Colonic mucosa (tissue), 4 donors: Measurements from ENCODE around the gene ZNF692. TPM values are rescaled to one million over a fixed set of nuclear protein-coding genes. Genes with fewer than 3 reads are reported as not detected.

Source experiments
- DNase-seq: peaks from one replicate; pipeline ENCODE4 v3.0.0-alpha.2; 2020
- H3K27ac ChIP-seq: fragments of 200-600 bp; one replicate; pipeline ENCODE4 v1.8.0; 2021
- H3K27me3 ChIP-seq: fragments of 200-600 bp; one replicate; pipeline ENCODE4 v1.8.0; 2021
- H3K36me3 ChIP-seq: fragments of 200-600 bp; one replicate; pipeline ENCODE4 v1.8.0; 2021
- H3K4me1 ChIP-seq: fragments of 200-600 bp; one replicate; pipeline ENCODE4 v1.8.0; 2021; ENCODE audit warnings: mild to moderate bottlenecking
- H3K4me3 ChIP-seq: fragments of 200-600 bp; one replicate; pipeline ENCODE4 v1.8.0; 2021
- H3K9ac ChIP-seq, 2 donors: one replicate each; pipeline ENCODE4 v1.7.0; 2013; ENCODE audit warnings: control low read depth in 2 of 2, low read depth in 2 of 2, low read length in 2 of 2
- H3K9me3 ChIP-seq: fragments of 200-600 bp; one replicate; pipeline ENCODE4 v1.8.0; 2021
- intact Hi-C: fragments of 100-400 bp; cut with DNase I; formaldehyde crosslinking; loops from one replicate; pipeline ENCODE4 v1.14.1; 2022
- total RNA-seq, 2 donors: library from RNA; stranded (reverse); fragmentation: NEBNext Ultra II Directional in 1 of 2; extraction: Animal tissue kit (Norgen Biotek cat#: 25700) in 1 of 2; gene quantifications; one replicate each; pipeline ENCODE4 v1.2.1, GENCODE V29; 2021
- TF ChIP-seq, protein P1 (sequence below): fragments of 200-600 bp; IDR thresholded peaks from one replicate; pipeline ENCODE4 v1.8.0; 2022; ENCODE audit warnings: antibody characterized with exemption, mild to moderate bottlenecking
- donor health status: healthy.
- donor health status: DM: no; HTN: no; CAD: no.
- donor health status: DM: no; HTN: no; CAD: no.

The ZNF692 gene
- total RNA-seq, 2 donors from 2014 or later: 20.9 to 46.9 TPM

DNA sequence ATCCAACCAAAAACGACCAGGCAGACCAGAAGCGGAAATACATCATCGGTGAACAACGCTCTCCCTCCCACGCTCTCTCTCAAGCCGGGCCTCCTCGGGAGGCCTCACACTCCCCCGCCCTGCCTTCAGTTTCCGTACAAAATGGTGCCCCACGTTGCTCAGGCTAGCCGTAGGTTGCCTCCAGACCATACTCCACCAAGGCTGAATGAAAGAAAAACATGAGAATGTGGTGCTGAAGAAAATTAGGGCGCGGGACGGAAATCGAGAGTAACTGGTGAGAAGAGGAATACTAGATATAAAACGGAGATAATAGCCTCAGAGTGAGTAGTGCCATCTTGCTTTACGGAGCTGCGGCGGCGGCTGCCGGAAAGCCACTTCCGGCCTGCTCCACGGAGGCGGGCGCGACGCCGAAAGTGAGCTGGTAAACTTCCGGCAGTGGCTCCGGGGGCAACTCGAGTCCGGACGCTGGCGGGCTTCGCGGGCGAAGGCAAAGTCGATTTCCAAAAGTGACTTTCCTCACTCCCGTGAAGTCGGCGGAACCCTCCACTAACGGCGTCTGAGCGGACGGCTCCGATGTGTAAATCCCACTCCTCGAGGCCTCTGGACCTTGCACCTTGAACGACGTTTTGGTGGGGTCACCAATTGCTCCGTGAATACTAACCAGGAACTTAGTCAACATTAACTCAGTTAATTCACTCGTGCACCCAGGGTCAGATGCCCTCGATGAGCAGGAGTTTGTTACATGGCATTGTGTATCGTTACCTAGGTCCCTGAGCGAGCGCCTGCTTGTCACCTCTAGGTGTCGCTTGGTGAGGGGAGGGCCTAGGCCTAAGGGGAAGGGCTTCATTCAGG, 32.8 kb downstream of the ZNF692 start, which contains the start of gene SH3BP5L:
Gene SH3BP5L, minus strand, starts transcription at position 7 of the 852 bp plus-strand sequence. CDS start 980 bp downstream, outside the sequence.
- no peaks in the 10 kb centered on the region for H3K36me3 ChIP-seq
- peak; percentile 93 for DNase-seq
- intact Hi-C loops: no loop called here
- TF ChIP-seq, protein P1, sequence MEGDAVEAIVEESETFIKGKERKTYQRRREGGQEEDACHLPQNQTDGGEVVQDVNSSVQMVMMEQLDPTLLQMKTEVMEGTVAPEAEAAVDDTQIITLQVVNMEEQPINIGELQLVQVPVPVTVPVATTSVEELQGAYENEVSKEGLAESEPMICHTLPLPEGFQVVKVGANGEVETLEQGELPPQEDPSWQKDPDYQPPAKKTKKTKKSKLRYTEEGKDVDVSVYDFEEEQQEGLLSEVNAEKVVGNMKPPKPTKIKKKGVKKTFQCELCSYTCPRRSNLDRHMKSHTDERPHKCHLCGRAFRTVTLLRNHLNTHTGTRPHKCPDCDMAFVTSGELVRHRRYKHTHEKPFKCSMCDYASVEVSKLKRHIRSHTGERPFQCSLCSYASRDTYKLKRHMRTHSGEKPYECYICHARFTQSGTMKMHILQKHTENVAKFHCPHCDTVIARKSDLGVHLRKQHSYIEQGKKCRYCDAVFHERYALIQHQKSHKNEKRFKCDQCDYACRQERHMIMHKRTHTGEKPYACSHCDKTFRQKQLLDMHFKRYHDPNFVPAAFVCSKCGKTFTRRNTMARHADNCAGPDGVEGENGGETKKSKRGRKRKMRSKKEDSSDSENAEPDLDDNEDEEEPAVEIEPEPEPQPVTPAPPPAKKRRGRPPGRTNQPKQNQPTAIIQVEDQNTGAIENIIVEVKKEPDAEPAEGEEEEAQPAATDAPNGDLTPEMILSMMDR: peak; percentile 52
- peak within 1 kb of the TSS; percentile 79 for H3K4me3 ChIP-seq
- peak within 1 kb of the TSS; percentile 98 for H3K27ac ChIP-seq
- H3K4me1 ChIP-seq: peaks cover 22% of the 10 kb centered on the region
- H3K27me3 ChIP-seq: no peaks in the 10 kb centered on the region
- H3K9ac ChIP-seq: peak within 1 kb of the TSS; percentile 84
- no peaks in the 10 kb centered on the region for H3K9me3 ChIP-seq

GRCh38 chr1:248825573-248825908, 33.3 kb downstream of the ZNF692 start:
- Histone ChIP-seq H3K4me1 (peaks cover 22% of the 10 kb centered on the region), H3K27ac (peak overlapping the region; percentile 98), H3K27me3 (no peaks in the 10 kb centered on the region), H3K4me3 (peak overlapping the region; percentile 79), H3K9ac (peak overlapping the region; percentile 84), H3K9me3 (no peaks in the 10 kb centered on the region), H3K36me3 (no peaks in the 10 kb centered on the region)
- TF ChIP-seq, protein P1: no peak
- intact Hi-C loops: no loop called here
- DNase-seq: no peak

DNA sequence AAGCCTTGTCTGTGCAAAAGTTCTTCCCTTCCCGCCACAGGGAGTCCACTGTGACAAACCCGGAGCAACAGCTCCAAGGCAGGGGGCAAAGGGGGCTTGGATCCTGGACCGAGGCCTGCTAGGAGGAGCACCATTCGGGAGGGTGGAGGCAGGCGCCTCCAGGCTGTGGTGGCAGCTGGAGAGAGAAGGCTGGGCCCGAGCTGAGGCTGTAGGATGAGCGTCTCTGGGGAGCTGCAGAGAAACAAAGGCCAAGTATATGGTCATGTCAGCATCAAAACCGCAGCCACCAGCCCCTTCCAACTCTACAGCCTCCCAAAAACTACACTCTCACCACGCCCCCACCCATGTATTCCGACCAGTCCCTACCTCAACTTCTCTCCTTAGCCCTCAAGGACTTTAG, 33.7 kb downstream of the ZNF692 start:
- TF ChIP-seq, protein P1: no peak
- peak overlapping the region; percentile 98 for H3K27ac ChIP-seq
- H3K4me3 ChIP-seq: peak overlapping the region; percentile 79
- H3K27me3 ChIP-seq: no peaks in the 10 kb centered on the region
- no peaks in the 10 kb centered on the region for H3K36me3 ChIP-seq
- DNase-seq: no peak
- H3K9me3 ChIP-seq: no peaks in the 10 kb centered on the region
- intact Hi-C loops: no loop called here
- peak overlapping the region; percentile 84 for H3K9ac ChIP-seq
- peaks cover 22% of the 10 kb centered on the region for H3K4me1 ChIP-seq

- Histone ChIP-seq H3K36me3 (no peaks in the 10 kb centered on the region), H3K9me3 (no peaks in the 10 kb centered on the region), H3K9ac (peak overlapping the region; percentile 84), H3K27ac (no peak overlapping the region), H3K4me1 (peaks cover 22% of the 10 kb centered on the region), H3K27me3 (no peaks in the 10 kb centered on the region), H3K4me3 (peak overlapping the region; percentile 79)
- TF ChIP-seq, protein P1: no peak
- intact Hi-C loops: no loop called here
- no peak for DNase-seq
Observed at GRCh38 chr1:248824701-248825100, 34.2 kb downstream of the ZNF692 start.

- TF ChIP-seq, protein P1: no peak
- no peaks in the 10 kb centered on the region for H3K36me3 ChIP-seq
- intact Hi-C loops: no loop called here
- H3K4me1 ChIP-seq: peaks cover 22% of the 10 kb centered on the region
- no peak for DNase-seq
- no peaks in the 10 kb centered on the region for H3K27me3 ChIP-seq
- H3K9me3 ChIP-seq: no peaks in the 10 kb centered on the region
- no peak overlapping the region for H3K4me3 ChIP-seq
- no peak overlapping the region for H3K27ac ChIP-seq
- peak overlapping the region in 1 of 2 donors; percentile 84 for H3K9ac ChIP-seq
Observed at GRCh38 chr1:248824301-248824700, 34.6 kb downstream of the ZNF692 start.
